ENCODE measurements around the gene KCNJ9. TPM values are rescaled to one million over a fixed set of nuclear protein-coding genes. Genes with fewer than 3 reads are reported as not detected.
A peak's percentile ranks its signal among the peaks of the same experiment; 100 is the strongest.

The KCNJ9 gene
- total and polyA plus RNA-seq, 2 donors (not counting 1 experiment from before 2014, with no cell fraction given), result not detected

DNA sequence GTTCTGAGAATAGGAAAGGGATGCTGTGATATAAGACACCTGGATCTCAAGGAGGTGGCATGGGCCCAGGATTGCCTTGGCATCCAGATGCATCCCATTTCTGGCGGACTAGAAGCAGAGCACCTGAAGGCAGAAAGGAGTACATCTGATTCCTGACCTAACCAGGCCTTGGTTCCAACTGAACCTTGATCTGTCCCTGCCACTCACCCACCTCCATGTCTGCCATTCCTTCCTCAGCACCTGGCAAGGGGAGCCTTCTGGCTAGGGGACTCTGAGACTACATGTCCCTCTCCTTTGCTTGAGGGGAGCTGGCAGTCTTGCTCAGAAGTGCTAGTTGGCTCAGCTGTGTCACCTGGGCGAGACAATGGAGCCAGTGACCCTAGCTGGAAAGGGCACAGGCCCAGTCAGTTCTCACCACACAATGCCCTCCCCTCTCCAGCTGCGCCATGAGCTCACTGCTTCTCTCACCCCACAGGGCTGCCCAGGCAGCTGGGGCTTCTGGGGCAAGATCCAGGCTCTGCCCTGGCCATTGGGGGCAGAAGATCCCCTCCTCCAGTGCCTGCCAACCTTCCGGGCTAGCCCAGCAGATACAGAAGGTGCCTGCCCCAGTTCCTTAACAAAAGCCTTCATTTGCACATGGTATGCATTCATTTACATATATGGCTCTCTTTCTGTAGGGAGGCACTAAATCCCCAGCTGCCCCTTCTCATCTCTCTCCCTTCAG lies 14.2 kb downstream of the KCNJ9 start:
- H3K4me2 ChIP-seq (replicated peaks; ENCODE audit: low read depth, low read length, poor library complexity, severe bottlenecking), result no peak overlapping the region
- ATAC-seq (ENCODE audit: low read depth), result no peak
- H3K36me3 ChIP-seq (replicated peaks in 1 of 2; ENCODE audit: control extremely low read depth in 1 of 2, control insufficient read depth in 1 of 2, extremely low read depth in 1 of 2, insufficient read depth in 2 of 2, low read length in 1 of 2), result peaks cover 3 to 50% of the 10 kb centered on the region in 2 experiments

More for the DNA sequence above, 14.2 kb downstream of the KCNJ9 start:
- intact Hi-C loops (cut with micrococcal nuclease), result loop anchor here (5.0 to 10.0 kb wide), 2 partner anchors 173 to 1299 kb away; no protein-coding TSS in a partner anchor
- Histone ChIP-seq H3K4me1 (ENCODE audit: control insufficient read depth in 2 of 2, insufficient read depth in 2 of 2, low read length in 2 of 2) (peaks cover 27 to 33% of the 10 kb centered on the region in 2 donors), H3K9me3 (ENCODE audit: control extremely low read depth in 1 of 3, control insufficient read depth in 2 of 3, insufficient read depth in 1 of 3, low read length in 2 of 3) (no peaks in the 10 kb centered on the region), H4K20me1 (ENCODE audit: control insufficient read depth, insufficient read depth, low read length, poor library complexity, severe bottlenecking) (peaks cover 69% of the 10 kb centered on the region), H3K79me2 (ENCODE audit: control insufficient read depth, insufficient read depth, low read length) (peaks cover 36% of the 10 kb centered on the region), H3K9ac (ENCODE audit: low read length) (no peak overlapping the region), H3K4me3 (ENCODE audit: control extremely low read depth in 1 of 5, extremely low read depth in 1 of 5, insufficient read depth in 1 of 5, low read depth in 2 of 5, low read length in 4 of 5) (no peak overlapping the region), H3K27me3 (replicated peaks in 1 of 4; ENCODE audit: control extremely low read depth in 1 of 4, control insufficient read depth in 3 of 4, insufficient read depth in 4 of 4, low read length in 3 of 4) (no peaks in the 10 kb centered on the region), H3K27ac (ENCODE audit: low read length in 2 of 2) (no peak overlapping the region), H2AFZ (ENCODE audit: insufficient read depth, low read depth, low read length, poor library complexity, severe bottlenecking) (no peak overlapping the region)
- Mint-ChIP-seq H3K27me3 (no peaks in the 10 kb centered on the region), H3K4me3 (peak overlapping the region; percentile 62), H3K4me1 (peaks cover 34% of the 10 kb centered on the region), H3K27ac (peak overlapping the region; percentile 79), H3K9me3 (ENCODE audit: insufficient read depth) (no peaks in the 10 kb centered on the region)
- WGBS (ENCODE audit: insufficient coverage), result 98% methylated on average over 4 of the region's 4 CpGs
- CTCF ChIA-PET, result interaction anchor here (0.7 to 6.5 kb wide), 7 partner anchors 10 to 1196 kb away, joined by 3 to 60 read pairs (median 4); no protein-coding TSS in a partner anchor
- TF ChIP-seq, protein P1, sequence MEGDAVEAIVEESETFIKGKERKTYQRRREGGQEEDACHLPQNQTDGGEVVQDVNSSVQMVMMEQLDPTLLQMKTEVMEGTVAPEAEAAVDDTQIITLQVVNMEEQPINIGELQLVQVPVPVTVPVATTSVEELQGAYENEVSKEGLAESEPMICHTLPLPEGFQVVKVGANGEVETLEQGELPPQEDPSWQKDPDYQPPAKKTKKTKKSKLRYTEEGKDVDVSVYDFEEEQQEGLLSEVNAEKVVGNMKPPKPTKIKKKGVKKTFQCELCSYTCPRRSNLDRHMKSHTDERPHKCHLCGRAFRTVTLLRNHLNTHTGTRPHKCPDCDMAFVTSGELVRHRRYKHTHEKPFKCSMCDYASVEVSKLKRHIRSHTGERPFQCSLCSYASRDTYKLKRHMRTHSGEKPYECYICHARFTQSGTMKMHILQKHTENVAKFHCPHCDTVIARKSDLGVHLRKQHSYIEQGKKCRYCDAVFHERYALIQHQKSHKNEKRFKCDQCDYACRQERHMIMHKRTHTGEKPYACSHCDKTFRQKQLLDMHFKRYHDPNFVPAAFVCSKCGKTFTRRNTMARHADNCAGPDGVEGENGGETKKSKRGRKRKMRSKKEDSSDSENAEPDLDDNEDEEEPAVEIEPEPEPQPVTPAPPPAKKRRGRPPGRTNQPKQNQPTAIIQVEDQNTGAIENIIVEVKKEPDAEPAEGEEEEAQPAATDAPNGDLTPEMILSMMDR (IDR thresholded peaks at IDR 0.05), result no peak
- no peak for TF ChIP-seq EZH2 (IDR thresholded peaks at IDR 0.05; ENCODE audit: borderline replicate concordance, insufficient read depth, low read depth, low read length, poor library complexity, severe bottlenecking)
- DNase-seq, result no peak
- POLR2A ChIA-PET, result no interaction called here
